Retina (tissue), 1 donor: ENCODE results near the gene CGB1.
A peak's percentile ranks its signal among the peaks of the same experiment; 100 is the strongest.
"Not testable (repeated sequence)": the region's sequence is repeated elsewhere in the genome, so short reads cannot be mapped to it uniquely, and the experiment has no call there.

Source experiments
- DNase-seq: peaks from one replicate; pipeline ENCODE4 v3.0.0-alpha.2; 2016

Gene CGB1

GRCh38 chr19:49036815-49037214 is at the start of gene CGB1:
Gene CGB1, minus strand, starts transcription at chr19:49036895. Its CDS starts 184 bp downstream, at chr19:49036711.
- DNase-seq = not testable (repeated sequence)

DNA sequence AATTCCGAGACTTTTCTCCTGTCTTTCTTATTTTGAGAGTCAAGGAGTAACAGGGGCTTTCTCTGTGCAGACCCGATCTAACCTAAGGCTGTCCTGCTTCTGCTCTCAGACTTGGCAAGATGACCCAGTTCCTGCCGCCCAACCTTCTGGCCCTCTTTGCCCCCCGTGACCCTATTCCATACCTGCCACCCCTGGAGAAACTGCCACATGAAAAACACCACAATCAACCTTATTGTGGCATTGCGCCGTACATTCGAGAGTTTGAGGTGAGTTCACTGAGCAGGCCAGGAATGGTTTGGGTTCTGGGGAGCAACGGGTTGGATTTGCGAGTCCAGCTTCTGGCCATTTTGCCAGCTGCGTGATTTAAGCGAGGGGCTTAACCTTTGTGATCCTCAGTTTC is 49.6 kb upstream of the CGB1 start:
- DNase-seq = no peak

DNA sequence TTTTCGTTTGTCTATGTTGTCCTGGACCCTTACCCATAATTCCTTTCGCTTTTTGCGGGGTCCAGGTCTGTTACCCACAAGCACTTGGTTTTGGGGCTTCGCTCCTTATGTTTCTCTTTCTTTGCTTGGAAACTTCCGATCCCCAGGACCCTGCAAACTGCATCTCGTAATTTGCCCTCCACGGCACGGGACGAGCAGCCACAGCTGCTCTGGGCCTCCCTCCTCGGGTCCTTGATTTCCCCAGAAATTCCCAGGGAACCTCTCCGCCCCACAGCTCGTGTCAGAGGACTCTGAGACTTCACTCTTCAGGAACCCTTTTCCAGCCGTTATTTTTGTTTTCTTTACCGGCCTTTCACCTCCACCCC is 49.2 kb upstream of the CGB1 start:
- DNase-seq = no peak

DNA sequence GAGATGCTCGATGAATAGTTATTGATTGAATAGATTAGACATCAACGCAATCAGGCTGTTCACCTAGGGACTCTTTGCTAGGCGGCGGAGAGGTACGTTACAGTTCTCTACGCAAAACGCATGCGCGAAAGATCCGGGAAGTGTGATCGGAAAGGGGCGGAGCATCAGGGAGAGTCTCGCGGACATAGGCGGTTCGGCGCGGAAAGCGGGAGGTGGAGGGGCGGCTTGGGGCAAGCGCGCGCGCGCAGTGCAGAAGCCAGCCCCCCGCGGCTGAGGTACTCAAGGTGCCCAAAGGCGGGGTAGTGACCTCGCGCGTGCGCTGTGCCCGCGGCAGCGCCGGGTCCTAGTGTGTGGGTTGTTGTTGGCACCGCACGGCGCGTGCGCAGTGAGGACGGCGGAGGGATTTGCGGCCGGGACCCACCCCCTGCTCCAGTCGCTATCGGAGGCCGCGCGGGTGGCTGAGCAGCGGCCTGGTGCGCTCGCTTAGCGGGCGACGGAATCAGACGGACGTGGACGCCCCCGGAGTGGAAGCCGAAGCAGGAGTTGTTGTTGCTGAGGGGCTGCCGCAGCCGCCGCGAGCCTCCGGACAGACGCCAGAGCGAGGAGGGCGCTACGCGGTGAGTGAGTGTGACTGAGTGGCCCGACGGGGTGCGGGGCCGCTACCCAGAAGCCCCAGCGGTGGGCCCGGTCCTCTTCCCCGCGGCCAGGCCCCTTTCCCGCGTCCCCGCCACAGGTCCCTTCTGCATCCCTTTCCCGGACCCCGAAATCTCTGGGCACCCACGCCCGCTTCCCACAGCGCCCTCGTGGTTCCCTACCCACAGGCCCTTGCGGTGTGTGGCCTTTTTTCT is 48.5 kb upstream of the CGB1 start, which contains the start of gene SNRNP70:
TSS of gene SNRNP70 (plus strand) at position 432 of the 848 bp plus-strand sequence. CDS start 964 bp downstream, outside the sequence.
- peak; percentile 100 for DNase-seq

GRCh38 chr19:49084206-49085019 is 47.7 kb upstream of the CGB1 start:
- no peak for DNase-seq

DNA sequence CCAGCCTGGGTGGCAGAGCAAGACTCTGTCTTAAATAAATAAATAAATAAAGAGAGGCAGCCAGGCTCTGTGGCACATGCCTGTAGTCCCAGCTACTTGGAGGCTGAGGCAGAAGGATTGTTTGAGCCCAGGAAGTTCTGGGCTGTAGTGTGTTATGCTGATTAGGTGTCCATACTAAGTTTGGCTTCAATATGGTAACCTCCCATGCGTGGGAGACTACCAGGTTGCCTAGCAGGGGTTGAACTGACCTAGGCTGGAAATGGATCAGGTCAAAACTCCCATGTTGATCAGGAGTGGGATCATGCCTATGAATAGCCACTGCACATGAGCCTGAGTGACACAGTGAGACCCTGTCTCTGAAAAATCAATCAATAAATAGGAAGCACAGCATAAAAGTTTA is 44.6 kb upstream of the CGB1 start:
- no peak for DNase-seq

DNA sequence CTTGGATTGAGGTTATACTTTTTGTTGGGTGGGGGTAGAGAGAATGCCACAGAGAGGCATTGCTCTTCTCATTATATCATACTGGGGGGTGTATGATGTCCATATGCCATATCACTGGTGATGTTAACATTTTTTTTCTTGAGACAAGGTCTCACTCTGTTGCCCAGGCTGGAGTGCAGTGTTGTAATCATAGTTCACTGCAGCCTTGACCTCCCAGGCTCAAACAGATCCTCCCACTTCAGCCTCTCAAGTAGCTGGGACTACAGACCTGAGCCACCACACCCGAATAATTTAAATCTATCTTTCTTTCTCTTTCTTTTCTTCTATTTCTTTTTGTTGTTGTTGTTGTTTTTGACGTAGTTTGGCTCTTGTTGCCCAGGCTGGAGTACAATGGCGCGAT is 43.7 kb upstream of the CGB1 start:
- DNase-seq = no peak

DNA sequence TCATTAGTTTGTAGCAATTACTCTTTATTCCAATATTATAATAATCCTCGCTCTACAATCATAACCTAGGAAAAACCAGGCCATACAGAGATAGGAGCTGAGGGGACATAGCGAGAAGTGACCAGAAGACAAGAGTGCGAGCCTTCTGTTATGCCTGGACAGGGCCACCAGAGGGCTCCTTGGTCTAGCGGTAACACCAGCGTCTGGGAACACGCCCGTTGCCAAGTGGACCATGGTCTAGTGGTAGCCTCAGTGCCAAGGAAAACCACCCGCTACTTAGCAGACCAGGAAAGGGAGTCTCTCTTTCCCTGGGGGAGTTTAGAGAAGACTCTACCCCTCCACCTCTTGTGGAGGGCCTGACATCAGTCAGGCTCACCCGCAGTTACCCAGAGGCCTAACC is 38.2 kb upstream of the CGB1 start:
- DNase-seq = peak; percentile 63

- no peak for DNase-seq
Observed at GRCh38 chr19:49073514-49074378, 37.1 kb upstream of the CGB1 start.

DNA sequence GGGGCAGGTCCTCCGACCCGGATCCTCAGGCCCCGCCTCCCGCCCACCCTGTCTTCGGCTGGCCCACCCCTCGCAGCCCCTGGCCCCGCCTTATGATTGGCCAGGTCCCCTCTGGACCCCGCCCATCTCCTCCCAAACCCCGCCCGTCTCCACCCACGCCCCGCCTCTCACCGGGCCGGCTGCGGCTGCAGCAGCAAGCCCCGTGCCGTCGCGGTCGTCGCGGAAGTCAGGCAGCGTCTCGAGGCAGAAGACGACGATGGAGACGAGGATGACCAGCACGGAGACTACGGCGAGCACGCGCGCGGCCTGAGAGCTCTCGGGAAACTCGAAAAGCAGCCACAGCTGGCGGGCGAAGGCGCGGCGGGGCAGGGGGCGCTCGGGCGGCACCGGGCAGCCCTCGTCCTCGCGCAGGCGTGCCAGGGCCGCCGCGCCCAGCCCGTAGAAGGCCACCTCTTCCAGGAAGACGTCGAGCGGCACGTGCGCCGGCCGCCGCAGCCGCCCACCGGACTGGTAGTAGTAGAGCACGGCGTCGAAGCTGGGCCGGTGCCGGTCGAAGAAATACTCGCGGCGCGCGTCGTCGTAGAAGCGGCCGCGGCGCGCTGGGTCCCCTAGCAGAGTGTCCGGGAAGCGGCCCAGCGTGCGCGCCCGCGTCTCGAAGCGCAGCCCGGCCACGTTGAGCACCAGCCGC is 35.3 kb upstream of the CGB1 start:
- DNase-seq = peak; percentile 68

DNA sequence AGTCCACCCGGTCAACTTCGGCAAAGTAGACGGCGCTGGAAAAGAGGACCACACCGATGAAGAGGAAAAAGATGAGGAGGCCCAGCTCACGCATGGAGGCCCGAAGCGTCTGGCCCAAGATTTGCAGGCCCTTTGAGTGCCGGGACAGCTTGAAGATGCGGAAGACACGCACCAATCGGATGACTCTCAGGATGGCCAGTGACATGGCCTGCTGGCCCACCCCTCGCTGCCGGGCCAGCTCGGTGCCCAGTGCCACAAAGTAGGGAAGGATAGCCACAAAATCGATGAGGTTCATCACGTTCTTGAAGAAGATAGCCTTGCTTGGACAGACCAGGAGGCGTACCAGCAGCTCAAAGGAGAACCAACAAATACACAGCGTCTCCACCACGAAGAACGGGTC is 33.7 kb upstream of the CGB1 start:
- DNase-seq = no peak

DNA sequence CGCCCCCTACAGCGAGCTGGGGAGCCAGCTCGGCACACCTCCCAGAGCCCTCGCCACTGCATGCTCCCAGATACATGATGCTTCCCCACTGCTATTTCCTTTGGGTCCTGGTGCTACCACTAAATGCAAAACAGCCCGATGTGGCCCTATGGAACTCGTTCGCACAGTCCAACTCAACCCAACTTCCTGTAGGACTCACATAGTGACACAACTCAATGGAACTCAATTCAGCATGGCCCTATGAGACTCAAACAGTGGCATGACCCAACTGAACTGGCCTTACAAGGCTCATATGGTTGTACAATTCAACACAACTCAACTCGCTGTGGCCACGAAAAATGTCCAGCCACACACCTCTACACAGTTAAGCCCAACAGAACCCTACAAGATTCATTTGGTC is 32.3 kb upstream of the CGB1 start:
- DNase-seq = no peak

GRCh38 chr19:49067554-49067953 is 30.9 kb upstream of the CGB1 start:
- DNase-seq = no peak

GRCh38 chr19:49065905-49066512 is 29.3 kb upstream of the CGB1 start:
- no peak for DNase-seq

DNA sequence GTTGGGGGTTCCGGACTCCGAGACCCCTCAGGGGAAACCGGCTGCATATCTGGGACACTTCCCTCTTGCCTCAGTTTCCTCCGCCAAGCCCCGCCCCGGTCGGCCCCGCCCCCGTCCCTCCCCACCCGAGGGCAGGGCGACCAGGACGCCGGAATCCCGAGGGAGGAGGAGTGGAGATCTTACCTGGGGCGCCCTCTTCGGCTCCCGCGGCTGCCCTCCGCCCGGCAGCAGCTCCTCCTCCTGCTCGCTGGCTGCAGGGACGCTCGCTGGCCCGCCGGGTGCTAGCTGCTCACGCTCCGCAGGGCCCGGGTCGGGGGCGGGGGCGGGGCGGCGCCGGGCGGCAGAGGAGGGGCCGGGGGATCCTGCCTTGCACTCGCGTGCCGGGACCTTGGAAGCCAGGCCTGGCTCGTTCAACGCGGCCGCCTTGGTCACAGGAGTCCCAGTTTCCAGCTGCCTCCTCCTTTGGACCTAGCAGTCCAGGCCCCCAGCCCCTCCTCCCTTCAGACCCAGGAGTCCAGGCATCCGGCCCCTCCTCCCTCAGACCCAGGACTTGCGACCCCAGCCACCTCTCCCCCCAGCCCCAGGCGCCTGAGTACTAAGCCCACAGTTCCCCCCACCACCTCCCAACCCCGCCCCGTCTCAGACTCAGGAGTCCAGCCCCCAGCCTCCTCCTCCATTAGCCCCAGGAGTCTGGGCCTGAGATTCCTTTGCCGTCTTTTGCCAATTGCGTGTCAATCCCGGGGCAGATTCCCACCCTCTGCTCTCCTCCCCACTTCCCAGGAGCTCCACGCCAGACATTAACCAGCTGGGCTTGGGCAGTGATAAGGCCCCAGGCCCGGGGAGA is 28.3 kb upstream of the CGB1 start, which contains the start of gene NTF4:
TSS of gene NTF4 (minus strand) at position 51 of the 844 bp plus-strand sequence. CDS start 2,821 bp downstream, outside the sequence.
- DNase-seq = no peak

DNA sequence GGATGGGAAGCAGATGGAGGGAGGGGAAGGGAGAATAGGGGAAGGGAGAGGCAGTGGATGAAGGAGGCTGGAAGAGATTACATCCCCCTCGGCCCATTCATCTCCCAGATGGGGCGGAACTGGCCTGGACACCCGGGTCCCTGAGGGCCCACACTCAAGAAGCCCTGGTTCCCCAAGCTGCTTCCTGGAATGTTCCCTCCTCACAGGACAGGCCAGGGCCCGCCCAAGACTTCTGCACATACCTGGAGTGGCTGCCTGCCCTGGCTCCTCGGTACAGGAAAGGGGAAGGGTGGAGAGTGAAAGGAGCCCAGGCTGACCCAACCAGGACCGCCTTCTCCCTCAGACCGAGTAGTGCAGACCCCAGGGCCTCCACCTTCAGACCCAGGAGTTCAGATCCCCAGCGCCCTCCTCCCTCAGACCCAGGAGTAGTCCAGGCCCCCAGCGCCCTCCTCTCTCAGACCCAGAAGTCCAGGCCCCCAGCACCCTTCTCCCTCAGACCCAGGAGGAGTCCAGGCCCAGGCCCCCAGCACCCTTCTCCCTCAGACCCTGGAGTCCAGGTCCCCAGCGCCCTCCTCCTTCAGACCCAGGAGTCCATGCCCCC is 27.4 kb upstream of the CGB1 start:
- DNase-seq = no peak

DNA sequence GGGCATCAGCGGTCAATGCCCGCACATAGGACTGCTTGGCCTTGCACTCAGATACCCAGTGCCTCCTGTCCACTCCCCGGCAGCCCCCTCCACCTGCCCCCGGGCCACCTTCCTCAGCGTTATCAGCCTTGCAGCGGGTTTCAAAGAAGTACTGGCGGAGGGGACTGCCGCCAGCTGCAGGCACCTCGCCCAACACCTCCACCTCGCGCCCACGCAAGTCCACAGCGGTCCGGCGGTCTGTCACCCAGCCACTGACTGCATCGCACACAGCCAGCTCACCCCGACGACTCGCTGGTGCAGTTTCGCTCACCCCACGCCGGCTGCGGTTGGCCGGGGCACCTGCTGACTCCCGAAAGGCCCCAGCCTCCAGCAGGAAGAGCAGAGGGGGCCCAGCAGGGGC is 24.8 kb upstream of the CGB1 start:
- DNase-seq = no peak

DNA sequence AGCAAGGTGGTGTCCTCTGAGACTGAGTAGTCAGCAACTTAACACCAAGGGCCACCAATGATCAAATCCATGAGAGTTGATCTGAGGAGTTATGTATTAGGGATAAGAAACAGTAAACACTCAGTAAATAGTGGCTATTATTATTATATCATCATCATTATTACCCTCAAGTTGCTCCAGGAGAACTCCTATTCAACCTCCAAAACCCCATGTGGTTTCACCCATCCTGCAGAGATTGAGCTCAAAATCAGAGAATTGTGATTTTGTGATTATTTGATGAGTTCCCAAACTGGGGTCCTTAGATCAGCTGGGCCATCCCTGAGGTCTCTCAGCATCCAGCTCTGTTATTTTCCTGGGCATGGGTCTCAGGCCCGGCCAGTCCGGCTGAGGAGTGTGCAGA is 24.3 kb upstream of the CGB1 start:
- no peak for DNase-seq

- no peak for DNase-seq
Observed at GRCh38 chr19:49059053-49059452, 22.4 kb upstream of the CGB1 start.

DNA sequence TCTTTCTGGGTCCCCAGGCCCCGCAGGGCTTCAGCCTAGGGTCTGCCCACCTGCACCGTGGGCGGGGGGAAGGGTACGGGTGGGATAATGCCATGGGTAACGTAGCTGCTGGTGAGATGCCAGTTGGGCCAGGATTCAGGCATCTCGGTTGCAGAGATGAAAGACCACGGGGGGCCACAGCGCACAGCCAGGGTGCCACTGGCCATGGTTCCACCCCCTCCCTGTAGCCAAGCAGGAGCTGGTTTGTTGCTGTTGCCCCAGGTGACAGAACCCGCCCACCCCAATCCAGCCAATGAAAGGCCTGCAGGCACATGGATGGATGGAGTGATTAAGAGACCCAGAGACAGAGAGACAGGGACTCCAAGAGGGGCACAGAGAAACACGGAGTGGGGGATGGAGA is 21.9 kb upstream of the CGB1 start:
- no peak for DNase-seq
